NCI-H524 (cell line): ENCODE measurements around the gene MSH3.
A peak's percentile ranks its signal among the peaks of the same experiment; 100 is the strongest.
"Not testable (repeated sequence)": the region's sequence is repeated elsewhere in the genome, so short reads cannot be mapped to it uniquely, and the experiment has no call there.

ENCODE experiments used
- DNase-seq, 2 experiments: peaks; one replicate each; lab custom pipeline; 2025; lab: John Stamatoyannopoulos, UW

The MSH3 gene

GRCh38 chr5:80755626-80756025, 101.2 kb downstream of the MSH3 start:
- peak in 1 of 2 experiments; percentile 15 for DNase-seq

- no peak for DNase-seq
Observed at GRCh38 chr5:80756292-80756691, 101.8 kb downstream of the MSH3 start.

GRCh38 chr5:80757290-80757689, 102.8 kb downstream of the MSH3 start:
- DNase-seq: no peak

- DNase-seq: no peak
Observed at GRCh38 chr5:80759866-80760577, 105.6 kb downstream of the MSH3 start.

- DNase-seq: no peak
Observed at GRCh38 chr5:80760680-80761079, 106.2 kb downstream of the MSH3 start.

GRCh38 chr5:80761176-80761575, 106.7 kb downstream of the MSH3 start:
- no peak for DNase-seq

GRCh38 chr5:80761966-80762365, 107.5 kb downstream of the MSH3 start:
- no peak for DNase-seq

GRCh38 chr5:80762573-80762972, 108.1 kb downstream of the MSH3 start:
- no peak for DNase-seq

- peak in 1 of 2 experiments; percentile 28 for DNase-seq
Observed at GRCh38 chr5:80763211-80763610, 108.8 kb downstream of the MSH3 start.

- no peak for DNase-seq
Observed at GRCh38 chr5:80763873-80764647, 109.6 kb downstream of the MSH3 start.

- no peak for DNase-seq
Observed at GRCh38 chr5:80764786-80765185, 110.3 kb downstream of the MSH3 start.

- DNase-seq: no peak
Observed at GRCh38 chr5:80777347-80778287, 123.2 kb downstream of the MSH3 start.

GRCh38 chr5:80780024-80780423, 125.6 kb downstream of the MSH3 start:
- DNase-seq: no peak

- no peak for DNase-seq
Observed at GRCh38 chr5:80780761-80781285, 126.4 kb downstream of the MSH3 start.

- DNase-seq: no peak
Observed at GRCh38 chr5:80781356-80781755, 126.9 kb downstream of the MSH3 start.

GRCh38 chr5:80782626-80783025, 128.2 kb downstream of the MSH3 start:
- DNase-seq: peak in 1 of 2 experiments; percentile 18

GRCh38 chr5:80783751-80784150, 129.3 kb downstream of the MSH3 start:
- not testable (repeated sequence) for DNase-seq

- DNase-seq: no peak
Observed at GRCh38 chr5:80784451-80784850, 130.0 kb downstream of the MSH3 start.

- DNase-seq: not testable (repeated sequence)
Observed at GRCh38 chr5:80789319-80790016, 135.0 kb downstream of the MSH3 start.

GRCh38 chr5:80790698-80791097, 136.2 kb downstream of the MSH3 start:
- DNase-seq: no peak

GRCh38 chr5:80793354-80793753, 138.9 kb downstream of the MSH3 start:
- no peak for DNase-seq
